Measurements from ENCODE around the gene TBL3.

- TF ChIP-seq POLR2A (IDR thresholded peaks at IDR 0.05; ENCODE audit: low read length), result no peak
- TF ChIP-seq GATA1 (IDR thresholded peaks at IDR 0.05; ENCODE audit: low read depth, low read length), result no peak
These were observed 8.3 kb downstream of the TBL3 start for GRCh38 chr16:1980030-1980769.

Data from erythroblast (primary cell).